ENCODE data around the gene ZBTB47. TPM values are rescaled to one million over a fixed set of nuclear protein-coding genes. Genes with fewer than 3 reads are reported as not detected.

Gene ZBTB47
- total RNA-seq, 1 donor from 2014 or later: 7.6 TPM

DNA sequence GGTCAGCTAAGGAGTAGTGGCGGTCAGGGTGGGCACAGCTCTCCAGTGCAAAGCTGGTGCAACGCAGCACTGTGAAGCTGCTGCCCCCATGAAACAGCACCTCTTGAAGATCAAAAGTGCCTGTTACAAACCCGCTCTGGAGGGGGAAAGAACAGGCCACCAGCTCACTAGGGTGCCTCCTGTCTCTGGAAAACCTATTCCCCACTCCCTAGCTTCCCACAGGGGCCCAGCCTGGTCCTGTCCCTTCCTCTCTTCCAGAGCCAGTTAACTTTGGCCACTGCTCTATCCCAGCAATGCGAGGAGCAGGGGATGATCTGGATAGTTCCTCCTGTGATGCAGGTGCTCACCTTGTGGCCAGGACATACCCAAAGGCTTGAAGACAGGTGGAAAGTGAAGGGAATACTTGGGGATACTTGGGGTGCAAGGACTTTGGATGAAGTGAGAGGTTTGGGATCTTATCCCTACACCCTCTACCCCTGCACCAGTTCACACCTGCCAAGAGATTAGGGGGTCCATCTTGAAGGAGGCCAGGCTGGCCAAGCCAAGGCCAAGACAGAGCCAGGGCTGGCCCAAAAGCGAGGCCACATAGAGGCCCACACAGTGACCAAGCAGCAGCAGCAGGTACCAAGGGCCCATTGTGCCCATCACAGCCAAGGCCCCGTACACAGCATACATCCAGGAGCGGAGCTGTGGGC lies 44.9 kb downstream of the ZBTB47 start:
- TF ChIP-seq, protein P1, sequence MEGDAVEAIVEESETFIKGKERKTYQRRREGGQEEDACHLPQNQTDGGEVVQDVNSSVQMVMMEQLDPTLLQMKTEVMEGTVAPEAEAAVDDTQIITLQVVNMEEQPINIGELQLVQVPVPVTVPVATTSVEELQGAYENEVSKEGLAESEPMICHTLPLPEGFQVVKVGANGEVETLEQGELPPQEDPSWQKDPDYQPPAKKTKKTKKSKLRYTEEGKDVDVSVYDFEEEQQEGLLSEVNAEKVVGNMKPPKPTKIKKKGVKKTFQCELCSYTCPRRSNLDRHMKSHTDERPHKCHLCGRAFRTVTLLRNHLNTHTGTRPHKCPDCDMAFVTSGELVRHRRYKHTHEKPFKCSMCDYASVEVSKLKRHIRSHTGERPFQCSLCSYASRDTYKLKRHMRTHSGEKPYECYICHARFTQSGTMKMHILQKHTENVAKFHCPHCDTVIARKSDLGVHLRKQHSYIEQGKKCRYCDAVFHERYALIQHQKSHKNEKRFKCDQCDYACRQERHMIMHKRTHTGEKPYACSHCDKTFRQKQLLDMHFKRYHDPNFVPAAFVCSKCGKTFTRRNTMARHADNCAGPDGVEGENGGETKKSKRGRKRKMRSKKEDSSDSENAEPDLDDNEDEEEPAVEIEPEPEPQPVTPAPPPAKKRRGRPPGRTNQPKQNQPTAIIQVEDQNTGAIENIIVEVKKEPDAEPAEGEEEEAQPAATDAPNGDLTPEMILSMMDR (IDR thresholded peaks at IDR 0.05; ENCODE audit: insufficient read depth, low read length, severe bottlenecking): no peak
- H3K27me3 ChIP-seq (ENCODE audit: control insufficient read depth, insufficient read depth, low read length): no peaks in the 10 kb centered on the region
- H3K4me3 ChIP-seq (ENCODE audit: low read depth, low read length): no peak overlapping the region
- no peak for DNase-seq (ENCODE audit: low read depth)
- FAIRE-seq: no peak
- no peaks in the 10 kb centered on the region for H3K36me3 ChIP-seq (ENCODE audit: control insufficient read depth, insufficient read depth, low read length)

DNA sequence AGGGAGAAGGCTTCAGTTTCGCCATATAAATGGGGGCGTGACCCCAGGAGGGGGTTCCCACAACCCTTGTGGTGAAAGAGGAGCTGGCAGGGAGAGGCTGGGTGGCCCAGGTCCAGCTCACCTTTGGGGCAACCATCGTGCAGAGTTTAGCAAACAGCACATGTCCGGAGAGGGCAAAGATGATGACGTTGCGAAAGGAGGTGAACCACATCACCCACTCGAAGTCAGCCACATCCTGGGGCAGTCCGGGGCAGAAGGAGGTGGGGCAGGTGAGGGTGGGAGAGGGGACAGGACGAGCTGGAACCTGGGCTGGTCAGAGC lies 45.4 kb downstream of the ZBTB47 start:
- FAIRE-seq: no peak

DNA sequence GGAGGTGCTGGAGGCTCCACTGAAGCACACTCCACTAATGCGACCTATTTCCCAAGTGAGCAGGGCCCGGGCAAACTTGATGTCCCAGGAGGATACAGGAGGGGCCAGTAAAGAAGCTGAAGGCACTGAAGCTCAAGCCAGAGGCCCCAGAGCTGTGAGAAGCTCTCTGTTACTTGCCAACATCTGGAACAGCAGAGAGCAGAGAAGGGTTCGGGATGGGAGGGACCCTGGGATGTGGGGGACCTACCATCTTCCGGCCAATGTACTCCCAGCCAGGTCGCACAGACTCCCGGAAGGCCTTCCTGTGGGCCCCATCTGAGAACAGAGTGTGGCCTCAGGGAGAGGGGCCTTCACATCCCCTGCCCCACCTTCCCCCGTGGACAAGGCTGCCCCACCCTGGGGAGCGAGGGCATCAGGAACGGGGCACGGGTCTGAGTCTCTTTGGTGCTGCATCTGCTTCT lies 46.0 kb downstream of the ZBTB47 start:
- TF ChIP-seq, protein P1 (IDR thresholded peaks at IDR 0.05; ENCODE audit: insufficient read depth, low read length, severe bottlenecking): no peak
- H3K4me3 ChIP-seq (ENCODE audit: low read depth, low read length): no peak overlapping the region
- no peaks in the 10 kb centered on the region for H3K27me3 ChIP-seq (ENCODE audit: control insufficient read depth, insufficient read depth, low read length)
- no peaks in the 10 kb centered on the region for H3K36me3 ChIP-seq (ENCODE audit: control insufficient read depth, insufficient read depth, low read length)
- no peak for FAIRE-seq
- DNase-seq (ENCODE audit: low read depth): no peak

More for the DNA sequence above, 45.4 kb downstream of the ZBTB47 start:
- no peak for DNase-seq (ENCODE audit: low read depth)
- Histone ChIP-seq H3K4me3 (ENCODE audit: low read depth, low read length) (no peak overlapping the region), H3K27me3 (ENCODE audit: control insufficient read depth, insufficient read depth, low read length) (no peaks in the 10 kb centered on the region), H3K36me3 (ENCODE audit: control insufficient read depth, insufficient read depth, low read length) (no peaks in the 10 kb centered on the region)
- TF ChIP-seq, protein P1 (IDR thresholded peaks at IDR 0.05; ENCODE audit: insufficient read depth, low read length, severe bottlenecking): no peak

DNA sequence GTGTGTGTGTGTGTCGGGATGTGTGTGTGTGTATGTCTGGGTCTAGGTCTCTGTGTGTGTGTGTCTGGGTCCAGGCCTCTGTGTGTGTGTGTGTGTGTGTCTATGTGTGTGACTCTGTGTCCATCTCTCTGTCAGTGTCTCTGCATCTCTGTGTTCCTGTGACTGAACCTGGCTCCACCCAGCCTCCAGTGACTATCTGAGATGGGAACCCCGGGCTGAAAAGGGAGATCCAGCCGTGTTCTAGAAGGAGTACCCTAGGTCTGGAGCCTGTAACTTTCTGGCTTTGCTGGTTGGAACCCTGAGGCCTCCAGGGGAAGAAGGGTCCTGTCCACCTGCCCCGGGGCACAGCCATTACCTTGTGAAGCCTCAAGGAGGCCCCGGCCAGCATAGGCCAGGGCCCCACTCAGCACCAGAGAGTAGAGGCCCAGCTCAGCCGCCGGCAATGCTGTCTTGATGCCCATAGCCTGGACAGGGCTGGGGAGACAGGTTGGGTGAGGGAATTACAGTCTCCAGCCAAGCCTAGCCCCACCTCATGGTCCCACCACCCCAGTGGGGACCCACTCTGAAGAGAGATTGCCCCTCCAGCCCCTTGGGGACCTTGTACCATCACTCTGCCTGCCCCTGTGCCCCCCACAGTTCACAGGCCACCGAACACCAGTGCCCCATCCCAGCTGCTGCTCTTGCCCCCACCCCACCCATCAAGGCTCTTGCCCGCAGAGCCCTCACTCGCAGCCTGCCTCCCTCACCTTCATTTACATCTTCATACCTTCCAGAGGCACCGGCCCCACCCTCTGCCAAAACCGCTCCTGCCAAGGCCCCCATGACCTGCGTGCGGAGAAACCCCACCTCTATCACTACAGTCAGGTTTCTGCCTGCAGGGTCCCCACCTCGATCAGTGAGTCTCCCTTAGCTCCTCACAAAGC lies 47.1 kb downstream of the ZBTB47 start:
- H3K4me3 ChIP-seq (ENCODE audit: low read depth, low read length): no peak overlapping the region
- FAIRE-seq (no peak), DNase-seq (ENCODE audit: low read depth) (no peak)
- no peaks in the 10 kb centered on the region for H3K36me3 ChIP-seq (ENCODE audit: control insufficient read depth, insufficient read depth, low read length)
- H3K27me3 ChIP-seq (ENCODE audit: control insufficient read depth, insufficient read depth, low read length): no peaks in the 10 kb centered on the region
- TF ChIP-seq, protein P1 (IDR thresholded peaks at IDR 0.05; ENCODE audit: insufficient read depth, low read length, severe bottlenecking): no peak

DNA sequence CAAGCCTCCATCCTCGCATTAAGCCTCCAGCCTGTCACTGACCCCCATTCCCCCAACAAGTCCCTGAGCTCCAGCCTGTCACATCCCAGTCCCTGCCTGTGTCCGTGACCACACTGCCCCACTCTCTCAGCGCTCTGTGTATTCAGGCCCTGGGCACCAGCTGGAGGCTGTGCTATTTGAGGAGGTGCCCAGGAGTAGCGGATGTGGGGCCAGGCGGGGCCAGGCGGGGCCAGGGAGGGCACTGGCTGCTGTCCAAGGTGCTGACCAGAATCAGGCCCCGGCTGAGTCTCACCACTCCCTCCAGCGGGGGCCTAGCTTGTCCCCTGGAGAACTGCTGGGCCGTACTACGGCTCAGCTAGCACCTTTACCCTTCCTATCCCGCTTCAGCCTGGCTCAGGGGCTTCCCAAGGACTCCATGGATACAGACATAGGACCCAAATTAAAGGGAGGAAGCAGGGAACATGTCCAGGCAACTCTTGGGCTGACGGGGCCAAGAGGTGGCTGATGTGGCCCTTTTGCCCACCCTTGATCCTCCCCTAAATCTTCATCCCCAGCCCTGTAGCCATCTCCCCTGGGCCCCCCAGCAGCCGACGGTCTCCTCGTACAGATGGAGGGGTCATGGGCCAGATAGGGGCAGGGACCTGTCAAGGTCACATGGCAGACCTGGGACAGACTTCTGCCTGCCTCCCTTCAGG lies 48.0 kb downstream of the ZBTB47 start:
- Histone ChIP-seq H3K36me3 (ENCODE audit: control insufficient read depth, insufficient read depth, low read length) (no peaks in the 10 kb centered on the region), H3K4me3 (ENCODE audit: low read depth, low read length) (no peak overlapping the region), H3K27me3 (ENCODE audit: control insufficient read depth, insufficient read depth, low read length) (no peaks in the 10 kb centered on the region)
- DNase-seq (ENCODE audit: low read depth) (no peak), FAIRE-seq (no peak)
- TF ChIP-seq, protein P1 (IDR thresholded peaks at IDR 0.05; ENCODE audit: insufficient read depth, low read length, severe bottlenecking): no peak

Data from bronchial epithelial cell (primary cell).